ENCODE measurements around the gene CDCA3.
"Not testable (repeated sequence)": the region's sequence is repeated elsewhere in the genome, so short reads cannot be mapped to it uniquely, and the experiment has no call there.

The CDCA3 gene

DNA sequence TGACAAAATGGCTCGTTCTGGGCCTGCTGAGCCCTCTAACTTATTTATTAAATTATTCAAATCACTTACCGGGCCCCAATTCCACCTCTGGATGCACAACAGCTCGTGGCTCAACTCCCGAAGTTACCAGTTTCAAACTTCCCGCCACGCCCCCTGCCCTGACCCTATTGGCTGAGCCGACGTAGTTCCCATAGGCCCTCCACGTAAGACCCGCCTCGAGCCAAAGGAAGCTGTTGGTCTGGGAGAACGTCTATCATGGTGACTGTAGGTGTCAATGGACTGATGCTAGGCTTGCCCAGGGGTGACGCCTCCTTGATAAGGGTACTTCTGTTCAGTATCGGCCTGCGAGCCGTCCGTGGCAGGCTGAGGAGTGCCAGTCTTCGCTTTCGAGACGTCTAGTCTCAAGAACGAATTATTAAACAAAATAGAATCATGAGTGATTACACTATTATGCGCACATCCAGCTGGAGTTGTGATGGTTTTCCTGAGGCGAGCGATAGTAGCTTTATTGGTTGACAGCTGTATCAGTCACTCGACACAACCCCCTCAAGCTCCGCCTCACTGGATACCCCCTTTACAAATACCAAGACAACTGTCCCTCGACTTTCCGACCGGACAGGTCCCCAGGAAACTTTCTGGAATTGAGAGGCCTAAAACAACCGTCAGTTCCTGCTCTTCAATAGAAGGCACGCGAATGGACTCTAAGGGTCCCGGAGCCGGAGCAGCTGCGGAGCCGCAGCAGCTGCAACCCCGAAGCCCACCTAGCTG lies at the start of gene CDCA3:
Gene CDCA3 (minus strand): TSS at position 134 of the 768 bp plus-strand sequence. CDS start 334 bp downstream, outside the sequence.
- DNase-seq (ENCODE audit: low spot score): peak; percentile 100
- in situ Hi-C loops (cut with MboI; ENCODE audit: low sequenced_read_pairs, unreplicated experiment): no loop called here
- TF ChIP-seq, protein P1, sequence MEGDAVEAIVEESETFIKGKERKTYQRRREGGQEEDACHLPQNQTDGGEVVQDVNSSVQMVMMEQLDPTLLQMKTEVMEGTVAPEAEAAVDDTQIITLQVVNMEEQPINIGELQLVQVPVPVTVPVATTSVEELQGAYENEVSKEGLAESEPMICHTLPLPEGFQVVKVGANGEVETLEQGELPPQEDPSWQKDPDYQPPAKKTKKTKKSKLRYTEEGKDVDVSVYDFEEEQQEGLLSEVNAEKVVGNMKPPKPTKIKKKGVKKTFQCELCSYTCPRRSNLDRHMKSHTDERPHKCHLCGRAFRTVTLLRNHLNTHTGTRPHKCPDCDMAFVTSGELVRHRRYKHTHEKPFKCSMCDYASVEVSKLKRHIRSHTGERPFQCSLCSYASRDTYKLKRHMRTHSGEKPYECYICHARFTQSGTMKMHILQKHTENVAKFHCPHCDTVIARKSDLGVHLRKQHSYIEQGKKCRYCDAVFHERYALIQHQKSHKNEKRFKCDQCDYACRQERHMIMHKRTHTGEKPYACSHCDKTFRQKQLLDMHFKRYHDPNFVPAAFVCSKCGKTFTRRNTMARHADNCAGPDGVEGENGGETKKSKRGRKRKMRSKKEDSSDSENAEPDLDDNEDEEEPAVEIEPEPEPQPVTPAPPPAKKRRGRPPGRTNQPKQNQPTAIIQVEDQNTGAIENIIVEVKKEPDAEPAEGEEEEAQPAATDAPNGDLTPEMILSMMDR (IDR thresholded peaks at IDR 0.05; ENCODE audit: borderline replicate concordance, control extremely low read depth, extremely low read depth, insufficient read depth, missing control alignments): no peak

DNA sequence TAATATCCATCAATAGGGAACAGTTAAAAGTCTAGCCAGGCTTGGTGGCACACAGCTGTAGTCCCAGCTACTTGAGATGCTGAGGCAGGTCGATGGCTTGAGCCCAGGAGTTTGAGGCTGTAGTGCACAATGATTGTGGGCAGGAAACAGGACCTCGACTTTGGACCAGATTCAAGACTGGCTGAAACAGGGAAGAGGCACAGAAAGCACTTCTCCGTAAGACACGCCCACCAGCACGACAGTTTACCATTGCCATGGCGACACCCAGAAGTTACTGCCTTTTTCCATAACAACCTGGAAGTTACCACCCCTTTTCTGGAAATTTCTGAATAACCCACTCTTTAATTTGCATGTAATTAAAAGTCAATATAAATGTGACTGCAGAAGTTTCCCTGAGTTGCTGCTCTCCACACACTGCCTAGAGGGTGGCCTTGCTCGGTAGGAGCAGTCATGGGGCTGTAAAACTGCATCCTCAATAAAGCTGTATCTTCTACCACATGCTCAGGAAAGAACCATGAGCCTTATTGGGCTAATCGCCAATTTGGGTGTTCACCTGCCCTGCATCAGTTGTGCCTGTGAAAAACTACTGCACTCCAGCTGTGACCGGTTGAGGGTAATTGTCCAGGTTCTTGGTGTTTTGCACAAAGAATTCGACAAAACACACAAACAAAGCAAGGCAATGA lies 48.9 kb upstream of the CDCA3 start:
- TF ChIP-seq, protein P1 (IDR thresholded peaks at IDR 0.05; ENCODE audit: borderline replicate concordance, control extremely low read depth, extremely low read depth, insufficient read depth, missing control alignments): no peak
- in situ Hi-C loops (cut with MboI; ENCODE audit: low sequenced_read_pairs, unreplicated experiment): no loop called here
- no peak for DNase-seq (ENCODE audit: low spot score)

DNA sequence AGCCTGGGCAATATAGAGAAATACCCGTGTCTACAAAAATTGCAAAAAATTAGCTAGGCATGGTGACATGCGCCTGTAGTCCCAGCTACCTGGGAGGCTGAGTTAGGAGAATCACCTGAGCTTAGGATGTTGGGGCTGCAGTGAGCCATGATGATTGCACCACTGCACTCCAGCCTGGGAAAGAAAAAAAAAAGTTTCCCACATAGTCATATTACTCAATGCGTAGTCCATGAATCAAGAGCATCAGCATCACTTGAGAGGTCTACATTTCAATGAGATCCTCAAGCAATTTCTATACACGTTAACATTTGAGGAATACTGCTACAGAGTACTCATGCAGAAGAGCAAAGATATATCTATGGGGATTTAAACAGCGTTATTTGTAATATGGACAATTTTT lies 48.3 kb upstream of the CDCA3 start:
- no peak for DNase-seq (ENCODE audit: low spot score)
- in situ Hi-C loops (cut with MboI; ENCODE audit: low sequenced_read_pairs, unreplicated experiment): no loop called here

DNA sequence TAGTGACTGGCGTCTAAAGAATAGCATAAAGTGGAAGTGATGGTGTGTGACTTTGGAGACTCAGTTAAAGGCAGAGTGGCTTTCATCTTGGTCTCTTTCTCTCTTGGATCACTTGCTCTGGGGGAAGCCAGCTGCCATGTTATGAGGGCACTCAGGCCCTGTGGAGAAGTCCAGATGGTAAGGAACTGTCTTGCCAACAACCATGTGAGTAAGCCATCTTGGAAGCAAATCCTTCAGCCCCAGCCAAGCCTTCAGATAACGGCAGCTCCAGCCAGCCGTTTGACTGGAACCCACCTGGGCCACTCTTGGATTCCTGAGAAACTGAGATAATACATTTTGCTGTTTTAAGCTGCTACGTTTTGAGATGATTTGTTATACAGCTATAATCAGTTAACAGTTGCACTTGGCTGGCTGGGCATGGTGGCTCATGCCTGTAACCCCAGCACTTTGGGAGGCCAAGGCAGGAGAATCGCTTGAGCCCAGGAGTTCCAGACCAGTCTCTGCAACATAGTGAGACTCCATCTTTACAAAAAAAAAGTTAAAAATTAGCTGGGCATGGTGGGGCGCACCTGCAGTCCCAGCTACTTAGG lies 45.9 kb upstream of the CDCA3 start:
- TF ChIP-seq, protein P1 (IDR thresholded peaks at IDR 0.05; ENCODE audit: borderline replicate concordance, control extremely low read depth, extremely low read depth, insufficient read depth, missing control alignments): no peak
- in situ Hi-C loops (cut with MboI; ENCODE audit: low sequenced_read_pairs, unreplicated experiment): no loop called here
- DNase-seq (ENCODE audit: low spot score): no peak

More for the DNA sequence above, 48.3 kb upstream of the CDCA3 start:
- TF ChIP-seq, protein P1 (IDR thresholded peaks at IDR 0.05; ENCODE audit: borderline replicate concordance, control extremely low read depth, extremely low read depth, insufficient read depth, missing control alignments): no peak

DNA sequence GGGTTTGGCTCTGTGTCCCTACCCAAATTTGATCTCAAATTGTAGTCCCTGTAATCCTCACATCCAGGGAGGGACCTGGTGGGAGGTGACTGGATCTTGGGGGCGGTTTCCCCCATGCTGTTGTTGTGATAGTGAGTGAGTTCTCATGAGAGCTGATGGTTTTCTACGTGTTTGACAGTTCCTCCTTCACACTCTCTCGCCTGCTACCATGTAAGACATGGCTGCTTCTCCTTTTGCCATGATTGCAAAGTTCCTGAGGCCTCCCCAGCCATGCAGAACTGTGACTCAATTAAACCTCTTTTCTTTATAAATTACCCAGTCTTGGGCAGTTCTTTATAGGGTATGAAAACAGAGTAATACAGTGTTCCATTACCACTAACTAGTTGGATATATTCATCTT lies 43.2 kb upstream of the CDCA3 start:
- TF ChIP-seq, protein P1 (IDR thresholded peaks at IDR 0.05; ENCODE audit: borderline replicate concordance, control extremely low read depth, extremely low read depth, insufficient read depth, missing control alignments): no peak
- in situ Hi-C loops (cut with MboI; ENCODE audit: low sequenced_read_pairs, unreplicated experiment): no loop called here
- DNase-seq (ENCODE audit: low spot score): no peak

DNA sequence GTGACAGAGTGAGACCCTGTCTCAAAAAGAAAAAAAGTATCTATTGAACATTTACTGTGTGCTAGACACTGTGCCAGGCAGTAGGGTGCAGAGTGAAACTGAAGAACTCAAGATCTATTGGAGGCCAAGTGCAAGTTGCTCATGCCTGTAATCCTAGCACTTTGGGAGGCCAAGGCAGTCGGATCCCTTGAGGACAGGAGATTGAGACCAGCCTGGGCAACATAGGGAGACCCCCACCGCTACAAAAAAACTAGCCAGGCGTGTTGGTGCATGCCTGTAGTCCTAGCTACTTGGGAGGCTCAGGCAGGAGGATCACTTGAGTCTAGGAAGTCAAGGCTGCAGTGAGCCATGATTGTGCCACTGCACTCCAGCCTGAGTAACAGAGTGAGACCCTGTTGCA lies 41.6 kb upstream of the CDCA3 start:
- DNase-seq (ENCODE audit: low spot score); in situ Hi-C loops (cut with MboI; ENCODE audit: low sequenced_read_pairs, unreplicated experiment): not testable (repeated sequence)

DNA sequence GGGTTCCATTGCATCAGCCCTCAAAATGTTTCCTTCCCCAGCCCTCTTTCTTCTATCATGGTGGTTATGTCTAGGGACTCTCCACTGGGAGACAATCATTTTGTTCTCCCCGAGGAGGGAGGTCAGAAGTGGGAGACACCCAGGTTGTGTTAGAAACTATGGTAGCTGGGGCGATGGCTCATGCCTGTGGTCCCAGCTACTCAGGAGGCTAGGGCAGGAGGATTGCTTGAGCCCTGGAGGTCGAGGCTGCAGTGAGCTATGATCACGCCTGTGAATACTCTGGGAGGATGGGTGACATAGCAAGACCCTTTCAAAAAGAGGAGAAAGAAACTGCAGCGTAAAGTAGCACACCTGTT lies 40.5 kb upstream of the CDCA3 start:
- in situ Hi-C loops (cut with MboI; ENCODE audit: low sequenced_read_pairs, unreplicated experiment): no loop called here
- TF ChIP-seq, protein P1 (IDR thresholded peaks at IDR 0.05; ENCODE audit: borderline replicate concordance, control extremely low read depth, extremely low read depth, insufficient read depth, missing control alignments): no peak
- DNase-seq (ENCODE audit: low spot score): peak; percentile 38

Data from GM13976 (cell line).